ENCODE measurements around the gene NAP1L5. TPM values are rescaled to one million over a fixed set of nuclear protein-coding genes. Genes with fewer than 3 reads are reported as not detected.

NAP1L5 gene
- total RNA-seq, 1 donor from 2014 or later: 2.2 TPM

DNA sequence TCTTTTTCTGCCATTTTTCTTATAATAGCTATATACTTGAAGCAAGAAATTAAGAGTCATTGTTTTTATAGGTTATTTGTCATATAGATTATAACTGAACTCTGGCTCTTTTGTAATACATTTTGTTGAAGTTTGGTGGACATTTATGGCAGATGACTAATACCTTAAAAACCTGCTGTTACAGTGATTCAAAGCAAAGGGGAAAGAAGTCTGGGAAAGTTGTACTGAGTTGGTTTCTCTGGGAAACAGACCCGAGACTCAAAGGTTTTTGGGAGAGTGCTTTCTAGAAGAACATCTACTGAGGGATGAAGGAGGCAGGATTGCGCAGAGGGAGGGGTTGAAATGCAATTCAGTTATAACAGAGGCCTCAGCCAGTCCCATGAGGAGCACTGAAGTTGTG lies 35.9 kb downstream of the NAP1L5 start:
- DNase-seq (ENCODE audit: low read depth in 2 of 2): peak in 1 of 2 donors; percentile 64

- peak in 1 of 2 donors; percentile 16 for DNase-seq (ENCODE audit: low read depth in 2 of 2)
Observed at GRCh38 chr4:88660446-88661294, 37.0 kb downstream of the NAP1L5 start.

DNA sequence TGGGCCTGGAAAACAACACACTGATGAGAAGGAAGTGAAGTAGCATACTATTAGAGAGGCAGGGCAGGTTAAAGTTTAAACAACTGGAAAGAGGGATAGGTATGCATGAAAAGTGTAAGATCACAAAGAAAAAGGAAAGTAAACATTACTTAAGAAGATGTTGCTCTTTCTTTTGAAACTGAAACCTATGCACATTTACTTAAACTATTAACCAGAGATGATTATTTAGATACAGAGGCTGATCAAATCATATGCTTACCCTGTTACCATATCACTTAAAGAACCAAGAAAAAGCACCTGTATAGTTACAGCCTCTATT lies 37.8 kb downstream of the NAP1L5 start:
- DNase-seq (ENCODE audit: low read depth in 2 of 2): no peak

GRCh38 chr4:88659055-88659889 lies 38.4 kb downstream of the NAP1L5 start:
- DNase-seq (ENCODE audit: low read depth in 2 of 2): peak; percentile 82 to 89

DNA sequence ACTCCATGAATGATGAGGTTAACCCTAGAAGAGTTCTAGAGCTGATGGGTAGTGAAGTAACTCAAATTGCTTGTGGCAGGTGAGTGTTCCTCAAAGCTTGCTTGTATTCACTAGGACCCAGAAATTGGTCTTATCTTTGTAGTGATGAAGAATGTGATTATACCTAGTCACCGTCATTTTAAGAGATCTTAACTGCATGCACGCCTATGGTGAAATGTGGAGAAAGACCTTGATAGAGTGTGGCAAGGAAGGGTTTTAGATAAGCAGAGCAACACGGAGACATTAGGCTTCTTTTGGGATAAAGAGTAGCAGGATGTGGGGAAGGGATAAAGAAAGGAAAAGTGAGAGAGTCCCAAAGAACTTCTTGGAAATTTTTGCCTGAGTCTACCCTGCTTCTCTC lies 42.4 kb downstream of the NAP1L5 start:
- DNase-seq (ENCODE audit: low read depth in 2 of 2): no peak

- peak in 1 of 2 donors; percentile 23 for DNase-seq (ENCODE audit: low read depth in 2 of 2)
Observed at GRCh38 chr4:88653371-88653946, 44.2 kb downstream of the NAP1L5 start.

- DNase-seq (ENCODE audit: low read depth in 2 of 2): no peak
Observed at GRCh38 chr4:88649716-88650115, 47.9 kb downstream of the NAP1L5 start.

DNA sequence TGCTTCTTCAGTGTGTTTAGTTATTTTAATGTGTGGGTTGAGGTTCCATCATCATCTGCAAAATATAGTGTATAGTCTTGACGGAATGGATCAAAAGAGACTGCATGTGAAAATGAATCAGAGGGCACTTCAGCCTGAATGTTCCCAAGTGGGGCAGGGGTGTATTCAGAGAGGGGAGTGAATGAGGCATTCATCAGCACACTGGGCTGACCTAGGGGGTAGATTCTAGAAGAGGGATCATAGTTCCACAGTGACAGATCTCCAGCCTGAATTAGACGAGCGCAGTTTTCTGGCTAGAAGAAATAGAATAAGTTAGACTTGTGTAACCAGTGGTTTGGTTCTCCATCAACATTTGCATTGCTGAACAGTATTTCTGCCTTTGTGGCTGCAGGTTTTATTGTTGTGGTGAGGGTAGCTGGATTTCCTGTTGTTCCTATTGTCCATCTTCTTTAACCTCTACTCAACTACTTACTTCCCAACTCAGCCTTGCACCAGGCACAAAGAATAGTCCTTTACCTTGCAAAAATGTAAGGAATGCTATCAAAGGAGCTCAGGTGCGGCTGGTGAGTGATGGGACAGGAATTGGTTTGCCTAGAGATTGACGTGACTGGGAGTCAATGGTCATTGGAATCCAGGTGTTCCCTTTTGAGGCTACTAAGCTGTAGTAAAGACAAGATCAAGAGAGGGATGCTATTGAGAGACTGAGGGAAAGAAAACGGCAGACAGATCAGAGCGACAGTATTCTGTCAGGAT lies 50.9 kb downstream of the NAP1L5 start:
- no peak for DNase-seq (ENCODE audit: low read depth in 2 of 2)

- DNase-seq (ENCODE audit: low read depth in 2 of 2): no peak
Observed at GRCh38 chr4:88645994-88646393, 51.6 kb downstream of the NAP1L5 start.

Other genes with a start within 250 kb of the NAP1L5 start
- 0.65 and 2.6 TPM in 2 replicates for gene HERC5, start 240.7 kb downstream of the NAP1L5 start, total RNA-seq
- 75.0 and 77.6 TPM in 2 replicates for gene PYURF, start 174.1 kb downstream of the NAP1L5 start, total RNA-seq
- 7.5 and 9.8 TPM in 2 replicates for gene HERC3, start 105.3 kb downstream of the NAP1L5 start, total RNA-seq